K562 (cell line): ENCODE data around the gene MGAT4D. TPM values are rescaled to one million over a fixed set of nuclear protein-coding genes. Genes with fewer than 3 reads are reported as not detected.

Experiments
- BCL6 ChIP-seq: fragments of 250-450 bp; sonication (Bioruptor Pico); IDR thresholded peaks from 2 replicates; pipeline ENCODE4 v1.4.0; 2020
- CEBPZ ChIP-seq: fragments of 150-350 bp; IDR thresholded peaks from 2 replicates; pipeline ENCODE4 v1.6.1; 2014; ENCODE audit warnings: low read depth, mild to moderate bottlenecking, low read length, borderline replicate concordance
- CREBBP ChIP-seq: IDR thresholded peaks from one replicate; pipeline ENCODE4 v1.6.1; 2012; ENCODE audit warnings: low read depth, mild to moderate bottlenecking, control low read depth, inconsistent platforms, low read length
- FOXP4 ChIP-seq: sonication (generic); formaldehyde crosslinking; IDR thresholded peaks from 2 replicates; pipeline ENCODE4 v1.8.0; 2022; ENCODE audit warnings: mild to moderate bottlenecking, missing genetic modification reagents, borderline replicate concordance
- HMGN3 ChIP-seq: IDR thresholded peaks from 2 replicates; pipeline ENCODE4 v1.6.1; 2011; ENCODE audit warnings: borderline replicate concordance, low read depth, mild to moderate bottlenecking, mixed read lengths, low read length; ENCODE audit not compliant: insufficient read length; ENCODE audit errors: extremely low read depth
- KAT8 ChIP-seq: fragments of 450-650 bp; IDR thresholded peaks from 2 replicates; pipeline ENCODE4 v1.6.1; 2016; ENCODE audit warnings: low read depth, mild to moderate bottlenecking
- MLLT1 ChIP-seq, 2 experiments: fragments of 450-650 bp; IDR thresholded peaks; 2 replicates each; pipeline ENCODE4 v1.6.1; 2016
- SMAD3 ChIP-seq: fragments of 450-650 bp; formaldehyde crosslinking; conservative IDR thresholded peaks from 2 replicates; pipeline ENCODE4 v1.4.0; 2020; ENCODE audit warnings: mild to moderate bottlenecking
- ZKSCAN8 ChIP-seq: fragments of 200-800 bp; sonication (Bioruptor generic); IDR thresholded peaks from 2 replicates; pipeline ENCODE4 v1.6.1; 2016; ENCODE audit warnings: missing genetic modification characterization, missing compliant biosample characterization
- ZNF277 ChIP-seq: fragments of 250-450 bp; sonication (Bioruptor Pico); IDR thresholded peaks from 2 replicates; pipeline ENCODE4 v1.8.0; 2022; ENCODE audit warnings: inconsistent platforms, mild to moderate bottlenecking, moderate library complexity, borderline replicate concordance
- ZNF280A ChIP-seq: fragments of 450-650 bp; IDR thresholded peaks from 2 replicates; pipeline ENCODE4 v1.6.1; 2018; ENCODE audit warnings: mild to moderate bottlenecking, low read depth; ENCODE audit not compliant: partially characterized antibody
- ZNF354B ChIP-seq: fragments of 250-450 bp; sonication (Bioruptor Pico); IDR thresholded peaks from 2 replicates; pipeline ENCODE4 v1.4.0; 2020
- ZNF512 ChIP-seq: IDR thresholded peaks from 2 replicates; pipeline ENCODE4 v1.6.1; 2016; ENCODE audit warnings: missing genetic modification characterization, missing compliant biosample characterization
- ZNF75A ChIP-seq: fragments of 450-650 bp; formaldehyde crosslinking; IDR thresholded peaks from 2 replicates; pipeline ENCODE4 v1.4.0; 2020; ENCODE audit warnings: mild to moderate bottlenecking
- ZSCAN32 ChIP-seq: fragments of 450-650 bp; formaldehyde crosslinking; IDR thresholded peaks from 2 replicates; pipeline ENCODE4 v1.4.0; 2020; ENCODE audit warnings: mild to moderate bottlenecking, moderate library complexity
- polyA plus RNA-seq, 8 experiments: library from polyadenylated mRNA; depleted of rRNA in 4 of 8; stranded (reverse) in 5 of 8; unstranded in 3 of 8; fragments of >200 nt; fragmentation: Nextera tagmentation in 2 of 8; fragmentation: Illumina TruSeq in 1 of 8; extraction: Ambion mirVana in 2 of 8; extraction: Trizol in 1 of 8; gene quantifications; 2 replicates each; pipeline versions ENCODE4 v1.2.1 to v1.2.3, GENCODE V29; 2011 to 2014; ENCODE audit warnings: inconsistent platforms in 1 of 8, missing spikeins in 1 of 8
- total RNA-seq, 7 experiments: library from RNA; depleted of rRNA in 6 of 7; stranded (reverse); fragments of >200 nt in 6 of 7; fragmentation: Illumina TruSeq in 2 of 7; extraction: Trizol in 2 of 7; gene quantifications; 2 replicates each; pipeline versions ENCODE4 v1.2.1 to v1.2.3, GENCODE V29; 2011 to 2021; ENCODE audit warnings: low replicate concordance in 1 of 7

MGAT4D gene
- total and polyA plus RNA-seq, 9 of the 15 experiments (the other 6 are each of a cell fraction or from before 2014, with no cell fraction given), result not detected

GRCh38 chr4:140523857-140524742 lies 26.0 kb upstream of the MGAT4D start, which contains the start of gene ELMOD2 (continued):
- TF ChIP-seq BCL6 (CRISPR knock-in tag) (no peak), HMGN3 (peak; percentile 86), KAT8 (no peak), SMAD3 (CRISPR knock-in tag) (no peak), ZSCAN32 (CRISPR knock-in tag) (no peak), ZNF512 (tag) (no peak), MLLT1 (IDR thresholded peaks at IDR 0.05) (no peak; a peak in 1 of 4 replicates), ZNF354B (CRISPR knock-in tag) (no peak), ZKSCAN8 (CRISPR knock-in tag) (no peak), ZNF75A (no peak), CREBBP (no peak), FOXP4 (CRISPR knock-in tag) (no peak), ZNF277 (CRISPR knock-in tag) (no peak), CEBPZ (no peak), ZNF280A (no peak)
